Neuronal stem cell (in vitro differentiated cells): ENCODE measurements around the gene DPT.

ENCODE experiments used
- DNase-seq: peaks from one replicate; pipeline ENCODE4 v3.0.0-alpha.2; 2013; ENCODE audit warnings: low spot score
- H2AFZ ChIP-seq: one replicate; pipeline ENCODE4 v1.6.1; 2013; ENCODE audit warnings: mild to moderate bottlenecking, low read length, inconsistent platforms
- H2AK5ac ChIP-seq: 2 replicates; pipeline ENCODE4 v1.6.1; 2013; ENCODE audit warnings: low read depth, mild to moderate bottlenecking, inconsistent platforms, low read length, moderate library complexity, mixed read lengths
- H2BK120ac ChIP-seq: 2 replicates; pipeline ENCODE4 v1.6.1; 2013; ENCODE audit warnings: low read depth, mild to moderate bottlenecking, inconsistent platforms, low read length, moderate library complexity, mixed read lengths
- H2BK12ac ChIP-seq: one replicate; pipeline ENCODE4 v1.6.1; 2013; ENCODE audit warnings: low read length, inconsistent platforms
- H2BK15ac ChIP-seq: 2 replicates; pipeline ENCODE4 v1.6.1; 2013; ENCODE audit warnings: mild to moderate bottlenecking, low read length, inconsistent platforms, mixed read lengths
- H2BK5ac ChIP-seq: one replicate; pipeline ENCODE4 v1.6.1; 2013; ENCODE audit warnings: inconsistent platforms, mild to moderate bottlenecking, low read length, moderate library complexity
- H3K14ac ChIP-seq: one replicate; pipeline ENCODE4 v1.6.1; 2013; ENCODE audit warnings: low read length, inconsistent platforms
- H3K18ac ChIP-seq: 2 replicates; pipeline ENCODE4 v1.6.1; 2013; ENCODE audit warnings: low read length, inconsistent platforms
- H3K23ac ChIP-seq: 2 replicates; pipeline ENCODE4 v1.6.1; 2013; ENCODE audit warnings: low read depth, mild to moderate bottlenecking, mixed read lengths, low read length, inconsistent platforms; ENCODE audit not compliant: poor library complexity
- H3K27ac ChIP-seq: replicated peaks from 3 replicates; pipeline ENCODE4 v1.5.1; 2013; ENCODE audit warnings: low read length, inconsistent platforms
- H3K27me3 ChIP-seq, 3 experiments: 2 replicates each; pipeline ENCODE4 v1.6.1; 2013; ENCODE audit warnings: low read length in 3 of 3, mild to moderate bottlenecking in 2 of 3, inconsistent platforms in 1 of 3, low read depth in 1 of 3, mixed read lengths in 1 of 3, moderate library complexity in 1 of 3; ENCODE audit not compliant: control insufficient read depth in 3 of 3, insufficient read depth in 3 of 3
- H3K36me3 ChIP-seq, 2 donors: replicated peaks in 1 of 2; 2 replicates each; pipeline ENCODE4 v1.6.1; 2013; ENCODE audit warnings: low read length in 2 of 2; ENCODE audit not compliant: control insufficient read depth in 2 of 2, insufficient read depth in 2 of 2
- H3K4ac ChIP-seq: 2 replicates; pipeline ENCODE4 v1.6.1; 2013; ENCODE audit warnings: inconsistent platforms, mild to moderate bottlenecking, low read length, moderate library complexity
- H3K4me1 ChIP-seq, 2 donors: 1 replicate in 1 of 2; 2 replicates in 1 of 2; pipeline ENCODE4 v1.6.1; 2013; ENCODE audit warnings: low read length in 2 of 2, low read depth in 1 of 2; ENCODE audit not compliant: control insufficient read depth in 2 of 2, insufficient read depth in 1 of 2
- H3K4me2 ChIP-seq: one replicate; pipeline ENCODE4 v1.6.1; 2013; ENCODE audit warnings: mild to moderate bottlenecking, low read length, inconsistent platforms; ENCODE audit not compliant: insufficient read depth, poor library complexity, severe bottlenecking
- H3K4me3 ChIP-seq, 2 donors: 2 replicates each; pipeline ENCODE4 v1.5.1; 2013; ENCODE audit warnings: low read length in 2 of 2, mild to moderate bottlenecking in 2 of 2, inconsistent platforms in 1 of 2, moderate library complexity in 1 of 2
- H3K79me1 ChIP-seq: one replicate; pipeline ENCODE4 v1.6.1; 2013; ENCODE audit warnings: low read depth, mild to moderate bottlenecking, inconsistent platforms, low read length, moderate library complexity
- H3K9ac ChIP-seq: one replicate; pipeline ENCODE4 v1.6.1; 2013; ENCODE audit warnings: mild to moderate bottlenecking, low read depth, low read length, inconsistent platforms; ENCODE audit not compliant: poor library complexity
- H3K9me3 ChIP-seq, 2 donors: replicated peaks in 1 of 2; 2 replicates each; pipeline versions ENCODE3 to v1.6.1; 2013; ENCODE audit warnings: low read length in 2 of 2, mild to moderate bottlenecking in 2 of 2, inconsistent platforms in 1 of 2, low read depth in 1 of 2, mixed read lengths in 1 of 2, moderate library complexity in 1 of 2; ENCODE audit not compliant: control insufficient read depth in 2 of 2, insufficient read depth in 1 of 2
- H4K8ac ChIP-seq: one replicate; pipeline ENCODE4 v1.6.1; 2013; ENCODE audit warnings: low read depth, mild to moderate bottlenecking, inconsistent platforms, low read length, moderate library complexity
- H4K91ac ChIP-seq: one replicate; pipeline ENCODE4 v1.6.1; 2013; ENCODE audit warnings: low read length, low read depth, mild to moderate bottlenecking, inconsistent platforms; ENCODE audit not compliant: poor library complexity
- WGBS, 2 donors: extraction: QIAGEN DNeasy Blood & Tissue Kit; methylation state at CpG; one replicate each; pipeline ENCODE4 v1.1.7; 2013; ENCODE audit warnings: missing lambda C conversion rate in 2 of 2, mixed read lengths in 1 of 2; ENCODE audit not compliant: insufficient read length in 2 of 2, insufficient replicate concordance in 1 of 2; ENCODE audit errors: extremely low coverage in 2 of 2; 5-methylcytosine and 5-hydroxymethylcytosine counted together

Gene DPT

DNA sequence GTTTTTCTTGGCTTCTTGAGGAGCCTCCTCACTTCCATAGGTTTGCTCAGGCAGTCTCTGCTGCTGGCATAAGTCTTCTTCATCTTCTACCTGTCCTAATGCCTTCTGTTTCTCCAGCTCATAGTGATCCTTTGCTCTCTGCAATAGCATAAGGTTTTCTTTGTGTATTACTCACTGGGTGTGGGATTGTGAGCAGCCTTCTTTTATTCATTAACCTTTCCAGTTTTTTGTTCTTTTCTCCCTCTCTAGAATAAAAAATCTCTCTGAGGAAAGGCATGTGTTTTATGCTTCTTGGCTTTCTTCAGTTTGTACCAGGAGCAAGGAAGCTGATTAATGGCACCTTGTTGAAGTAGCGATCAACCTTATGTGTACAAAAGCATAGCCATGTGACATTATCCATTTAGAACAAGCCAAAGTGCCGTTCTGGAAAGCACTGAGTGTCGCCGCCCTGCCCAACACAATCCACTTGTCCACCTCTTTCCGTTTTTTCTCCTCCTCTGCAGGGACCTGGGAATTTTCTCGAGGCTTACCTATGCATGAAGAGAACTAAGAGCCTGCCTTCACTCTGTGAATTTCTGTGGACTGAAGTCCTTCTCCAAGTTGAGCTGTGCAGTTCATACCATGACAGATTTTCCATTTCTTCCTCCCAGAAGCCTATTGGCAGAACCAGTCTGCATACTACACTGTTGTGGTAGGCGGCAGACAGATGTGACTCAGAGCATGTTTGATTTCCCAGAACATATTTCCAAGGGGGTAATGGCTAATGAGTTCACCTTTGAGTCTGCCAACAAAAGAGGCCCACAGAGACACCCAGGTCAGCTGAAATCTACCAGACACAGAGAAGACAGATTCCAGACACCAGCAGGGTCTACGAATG is 39.0 kb downstream of the DPT start:
- Histone ChIP-seq H2BK5ac (no peak overlapping the region), H3K27ac (no peak overlapping the region), H3K23ac (no peak overlapping the region), H2BK120ac (no peak overlapping the region), H3K4me2 (no peak overlapping the region), H3K4me1 (no peaks in the 10 kb centered on the region), H3K36me3 (no peaks in the 10 kb centered on the region), H4K91ac (no peak overlapping the region), H2AFZ (no peak overlapping the region), H4K8ac (no peak overlapping the region), H3K9ac (no peak overlapping the region), H3K27me3 (no peaks in the 10 kb centered on the region), H2AK5ac (no peak overlapping the region), H3K4me3 (no peak overlapping the region), H2BK15ac (no peak overlapping the region), H3K79me1 (no peaks in the 10 kb centered on the region), H2BK12ac (no peak overlapping the region), H3K18ac (no peak overlapping the region), H3K14ac (no peak overlapping the region), H3K9me3 (no peaks in the 10 kb centered on the region), H3K4ac (no peak overlapping the region)
- no CpG with 5 or more reads among the region's 8 CpGs for WGBS, 2 donors
- no peak for DNase-seq

- Histone ChIP-seq H2AK5ac (no peak overlapping the region), H2BK12ac (no peak overlapping the region), H3K79me1 (no peaks in the 10 kb centered on the region), H2BK15ac (no peak overlapping the region), H4K91ac (no peak overlapping the region), H3K27me3 (no peaks in the 10 kb centered on the region), H3K14ac (no peak overlapping the region), H3K4me2 (no peak overlapping the region), H2BK120ac (no peak overlapping the region), H3K4me3 (no peak overlapping the region), H2BK5ac (no peak overlapping the region), H3K9ac (no peak overlapping the region), H3K23ac (no peak overlapping the region), H3K36me3 (no peaks in the 10 kb centered on the region), H3K4ac (no peak overlapping the region), H3K4me1 (no peaks in the 10 kb centered on the region), H3K18ac (no peak overlapping the region), H2AFZ (no peak overlapping the region), H4K8ac (no peak overlapping the region), H3K27ac (no peak overlapping the region), H3K9me3 (no peaks in the 10 kb centered on the region)
- DNase-seq = no peak
- no CpG with 5 or more reads among the region's 2 CpGs for WGBS, 2 donors
These were observed 39.7 kb downstream of the DPT start for GRCh38 chr1:168689327-168689657.

DNA sequence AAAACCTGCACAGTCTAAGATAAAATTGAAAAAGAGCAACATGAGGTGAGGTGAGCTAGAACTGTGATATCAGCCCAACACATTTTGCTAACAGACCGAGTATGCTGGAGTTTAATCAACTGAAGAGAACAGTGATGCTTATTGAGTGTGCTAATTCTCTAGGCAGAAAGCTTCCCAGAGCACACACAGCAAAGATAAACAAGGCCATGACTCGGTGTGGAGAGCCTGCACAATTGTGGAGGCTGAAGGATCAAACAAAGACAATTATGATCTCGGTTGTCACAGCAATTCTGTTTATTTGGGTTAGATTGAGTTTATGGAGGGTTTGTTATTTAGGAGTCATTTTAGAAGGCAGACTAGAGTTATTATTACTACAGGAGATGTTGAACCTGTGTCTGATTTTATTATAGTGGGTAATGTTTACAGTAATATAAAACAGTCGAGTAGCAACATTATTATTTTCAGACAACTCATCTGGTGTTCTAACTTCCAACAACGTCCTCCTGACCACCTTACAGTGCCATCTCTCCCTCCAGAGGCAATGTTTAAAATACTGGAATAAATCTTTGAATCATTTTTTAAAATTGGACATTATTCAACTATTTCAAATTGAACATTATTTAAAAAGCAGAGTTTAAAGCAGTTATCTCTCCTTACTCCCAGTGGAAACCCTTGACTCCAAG is 40.2 kb downstream of the DPT start:
- no peak overlapping the region for H3K4me3 ChIP-seq
- no peak overlapping the region for H3K27ac ChIP-seq
- H3K9ac ChIP-seq = no peak overlapping the region
- H3K18ac ChIP-seq = no peak overlapping the region
- H4K91ac ChIP-seq = no peak overlapping the region
- H3K4me2 ChIP-seq = no peak overlapping the region
- H2AFZ ChIP-seq = no peak overlapping the region
- no CpG with 5 or more reads among the region's 5 CpGs for WGBS, 2 donors
- no peaks in the 10 kb centered on the region for H3K27me3 ChIP-seq
- no peak overlapping the region for H2BK12ac ChIP-seq
- no peaks in the 10 kb centered on the region for H3K9me3 ChIP-seq
- H3K4me1 ChIP-seq = no peaks in the 10 kb centered on the region
- H2AK5ac ChIP-seq = no peak overlapping the region
- H3K36me3 ChIP-seq = no peaks in the 10 kb centered on the region
- H2BK120ac ChIP-seq = no peak overlapping the region
- H3K4ac ChIP-seq = no peak overlapping the region
- H2BK5ac ChIP-seq = no peak overlapping the region
- no peak overlapping the region for H3K14ac ChIP-seq
- no peak overlapping the region for H2BK15ac ChIP-seq
- H4K8ac ChIP-seq = no peak overlapping the region
- DNase-seq = no peak
- H3K79me1 ChIP-seq = no peaks in the 10 kb centered on the region
- H3K23ac ChIP-seq = no peak overlapping the region

DNA sequence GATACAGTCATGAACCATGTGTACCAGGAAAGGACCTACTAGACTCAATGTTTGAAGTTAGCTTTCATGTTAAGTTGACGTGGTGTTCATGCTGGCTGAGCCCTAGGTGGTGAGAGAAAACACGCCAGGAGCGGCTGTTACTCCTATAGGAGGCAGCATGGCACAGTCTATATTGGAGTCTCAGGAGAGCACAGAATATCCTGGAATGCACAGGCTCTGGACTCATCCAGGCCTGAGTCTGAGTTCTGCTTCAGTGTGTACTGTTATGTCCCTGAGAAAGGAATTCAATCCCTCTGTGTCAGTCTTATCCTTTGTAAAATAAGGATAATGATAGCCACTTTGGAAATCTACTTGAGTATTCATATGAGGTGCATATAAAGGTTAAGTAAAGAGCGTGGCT is 41.2 kb downstream of the DPT start:
- Histone ChIP-seq H3K18ac (no peak overlapping the region), H4K8ac (no peak overlapping the region), H2AK5ac (no peak overlapping the region), H2BK12ac (no peak overlapping the region), H3K4me2 (no peak overlapping the region), H2AFZ (no peak overlapping the region), H2BK5ac (no peak overlapping the region), H2BK15ac (no peak overlapping the region), H2BK120ac (no peak overlapping the region), H3K4me1 (no peaks in the 10 kb centered on the region), H3K79me1 (no peaks in the 10 kb centered on the region), H3K4me3 (no peak overlapping the region), H3K4ac (no peak overlapping the region), H4K91ac (no peak overlapping the region), H3K36me3 (no peaks in the 10 kb centered on the region), H3K9ac (no peak overlapping the region), H3K14ac (no peak overlapping the region), H3K9me3 (no peaks in the 10 kb centered on the region), H3K27me3 (no peaks in the 10 kb centered on the region), H3K27ac (no peak overlapping the region), H3K23ac (no peak overlapping the region)
- no CpG with 5 or more reads among the region's 4 CpGs for WGBS, 2 donors
- no peak for DNase-seq
